HCT116 (cell line): ENCODE results near the gene MUC13. TPM values are rescaled to one million over a fixed set of nuclear protein-coding genes. Genes with fewer than 3 reads are reported as not detected.

Experiments used
- ATAC-seq: fragments of 200-7000 bp; cut with Tn5 transposase; 2 replicates; pipeline ENCODE4 v1.9.1; 2020; ENCODE audit warnings: mild to moderate bottlenecking, moderate library complexity
- BruUV-seq: library from RNA; stranded (reverse); fragments of 400-500 nt; replicated peaks from 2 replicates; lab custom pipeline; 2021; lab: Mats Ljungman, UMichigan
- CTCF ChIA-PET: fragments of 300-600 bp; sonication (Branson Sonifier 250); formaldehyde crosslinking; loops from one replicate; lab custom pipeline; 2021; ENCODE audit warnings: antibody characterized with exemption; lab: Charles Lee
- POLR2A ChIA-PET: fragments of 300-600, 350-600 bp; sonication (Branson Sonifier 250); formaldehyde crosslinking; loops from one replicate; lab custom pipeline; 2021; ENCODE audit warnings: antibody characterized with exemption; lab: Charles Lee
- RAD21 ChIA-PET, 2 experiments: fragments of 300-600 bp; sonication (Branson Sonifier 250); formaldehyde crosslinking; loops; one replicate each; lab custom pipeline; 2023; ENCODE audit warnings: low total read pairs in 2 of 2; ENCODE audit not compliant: uncharacterized antibody in 2 of 2, unreplicated experiment in 2 of 2, low non-redundant PET in 1 of 2; lab: Charles Lee
- DNase-seq: peaks from one replicate; pipeline ENCODE4 v3.0.0-alpha.2; 2010; ENCODE audit warnings: low read depth, low spot score
- H2AFZ ChIP-seq: fragments of 200-600 bp; shearing (Covaris generic), sonication (generic); 2 replicates; pipeline ENCODE4 v1.6.1; 2017; ENCODE audit warnings: low read depth, mixed run types, mixed read lengths, antibody characterized with exemption, low read length; ENCODE audit not compliant: poor library complexity, severe bottlenecking
- H3K27ac ChIP-seq: 2 replicates; pipeline ENCODE4 v1.5.1; 2012; ENCODE audit warnings: low read depth, low read length
- H3K27me3 ChIP-seq: fragments of 200-600 bp; sonication (generic); 2 replicates; pipeline ENCODE4 v1.6.1; 2016; ENCODE audit warnings: mixed run types, low read length, mixed read lengths; ENCODE audit not compliant: insufficient read depth
- H3K36me3 ChIP-seq, 2 experiments: fragments of 200-500 bp in 1 of 2; fragments of 200-600 bp in 1 of 2; sonication (Bioruptor generic) in 1 of 2; sonication (generic) in 1 of 2; 2 replicates each; pipeline versions ENCODE4 v1.5.1 to v1.6.1; 2014 to 2016; ENCODE audit warnings: low read length in 2 of 2, inconsistent platforms in 1 of 2, mixed read lengths in 1 of 2, mixed run types in 1 of 2; ENCODE audit not compliant: insufficient read depth in 2 of 2, control insufficient read depth in 1 of 2
- H3K4me1 ChIP-seq, 2 experiments: fragments of 200-600 bp in 1 of 2; sonication (generic) in 1 of 2; 2 replicates each; pipeline versions ENCODE4 v1.5.1 to v1.6.1; 2012 to 2017; ENCODE audit warnings: low read length in 2 of 2, inconsistent platforms in 1 of 2, mild to moderate bottlenecking in 1 of 2, mixed read lengths in 1 of 2, mixed run types in 1 of 2, moderate library complexity in 1 of 2; ENCODE audit not compliant: insufficient read depth in 2 of 2, control insufficient read depth in 1 of 2
- H3K4me2 ChIP-seq: fragments of 200-600 bp; sonication (generic); 2 replicates; pipeline ENCODE4 v1.6.1; 2017; ENCODE audit warnings: mixed run types, low read length, mixed read lengths
- H3K4me3 ChIP-seq, 2 experiments: fragments of 200-600 bp in 1 of 2; sonication (generic) in 1 of 2; replicated peaks in 1 of 2; 2 replicates each; pipeline ENCODE4 v1.5.1; 2011 to 2016; ENCODE audit warnings: low read length in 2 of 2, control low read depth in 1 of 2, low read depth in 1 of 2, mild to moderate bottlenecking in 1 of 2, mixed read lengths in 1 of 2, mixed run types in 1 of 2
- H3K79me2 ChIP-seq: fragments of 200-600 bp; sonication (generic); 2 replicates; pipeline ENCODE4 v1.6.1; 2017; ENCODE audit warnings: mild to moderate bottlenecking, mixed run types, low read length, moderate library complexity, mixed read lengths; ENCODE audit not compliant: insufficient read depth
- H3K9ac ChIP-seq: fragments of 200-600 bp; sonication (generic); 2 replicates; pipeline ENCODE4 v1.6.1; 2016; ENCODE audit warnings: low read length, mixed read lengths
- H3K9me2 ChIP-seq: fragments of 200-600 bp; sonication (generic), shearing (Covaris generic); 2 replicates; pipeline ENCODE4 v1.6.1; 2017; ENCODE audit warnings: mixed run types, mild to moderate bottlenecking, moderate library complexity; ENCODE audit not compliant: insufficient read depth
- H3K9me3 ChIP-seq, 2 experiments: fragments of 200-500 bp in 1 of 2; fragments of 200-600 bp in 1 of 2; sonication (Bioruptor generic) in 1 of 2; sonication (generic) in 1 of 2; 2 replicates each; pipeline ENCODE4 v1.6.1; 2014 to 2017; ENCODE audit warnings: low read length in 2 of 2, mixed read lengths in 2 of 2, inconsistent platforms in 1 of 2, low read depth in 1 of 2, mild to moderate bottlenecking in 1 of 2, mixed run types in 1 of 2, moderate library complexity in 1 of 2; ENCODE audit not compliant: control insufficient read depth in 1 of 2, insufficient read depth in 1 of 2
- H4K20me1 ChIP-seq: fragments of 200-600 bp; sonication (generic), shearing (Covaris generic); 2 replicates; pipeline ENCODE4 v1.6.1; 2017; ENCODE audit warnings: mixed run types, mild to moderate bottlenecking, moderate library complexity; ENCODE audit not compliant: insufficient read depth
- ATF3 ChIP-seq: IDR thresholded peaks from 2 replicates; pipeline ENCODE4 v1.6.1; 2012
- CEBPB ChIP-seq: IDR thresholded peaks from 2 replicates; pipeline ENCODE4 v1.6.1; 2012; ENCODE audit warnings: low read depth
- POLR2A ChIP-seq: IDR thresholded peaks from 2 replicates; pipeline ENCODE4 v1.7.0; 2011; ENCODE audit warnings: borderline replicate concordance; ENCODE audit not compliant: insufficient read depth, insufficient read length; ENCODE audit errors: extremely low read depth
- POLR2AphosphoS5 ChIP-seq: IDR thresholded peaks from 2 replicates; pipeline ENCODE4 v1.6.1; 2011; ENCODE audit warnings: mild to moderate bottlenecking, low read depth, low read length, moderate library complexity
- RAD21 ChIP-seq: IDR thresholded peaks from 2 replicates; pipeline ENCODE4 v1.6.1; 2012; ENCODE audit warnings: low read depth, mild to moderate bottlenecking
- SRF ChIP-seq: IDR thresholded peaks from 2 replicates; pipeline ENCODE4 v1.6.1; 2012; ENCODE audit warnings: low read depth
- TCF7L2 ChIP-seq: IDR thresholded peaks from 2 replicates; pipeline ENCODE4 v1.7.0; 2011; ENCODE audit warnings: borderline replicate concordance, inconsistent platforms; ENCODE audit not compliant: insufficient read depth, insufficient read length; ENCODE audit errors: extremely low read depth
- intact Hi-C: fragments of 100-400 bp; cut with micrococcal nuclease; formaldehyde crosslinking; loops from 2 replicates; pipeline ENCODE4 v1.10.0; 2022
- total RNA-seq: library from RNA; stranded (reverse); gene quantifications from one replicate; pipeline ENCODE4 v1.2.1, GENCODE V29; 2021; ENCODE audit not compliant: unreplicated experiment
- TF ChIP-seq, protein P1 (sequence below): IDR thresholded peaks from 2 replicates; pipeline ENCODE4 v1.6.1; 2012

MUC13 gene
- total RNA-seq, 1 experiment from 2014 or later: 0.44 TPM

GRCh38 chr3:124887177-124887931 lies 47.2 kb downstream of the MUC13 start, which contains the start of gene ITGB5 (continued):
- TF ChIP-seq TCF7L2: no peak
- no peak for TF ChIP-seq ATF3
- no peak for TF ChIP-seq CEBPB

- Histone ChIP-seq H3K27me3 (no peaks in the 10 kb centered on the region), H4K20me1 (no peaks in the 10 kb centered on the region), H3K4me3 (peak overlapping the region; percentile 61 to 78), H3K4me2 (peak overlapping the region; percentile 97), H3K9me3 (no peaks in the 10 kb centered on the region), H3K27ac (peak overlapping the region; percentile 88), H3K79me2 (peaks cover 23% of the 10 kb centered on the region), H3K4me1 (peaks cover 44 to 63% of the 10 kb centered on the region in 2 experiments), H3K9ac (peak overlapping the region; percentile 77), H2AFZ (no peak overlapping the region), H3K36me3 (no peaks in the 10 kb centered on the region), H3K9me2 (no peaks in the 10 kb centered on the region)
- intact Hi-C loops: loop anchor here (1.0 kb wide), 3 partner anchors 7 to 117 kb away; no protein-coding TSS in a partner anchor
- ChIA-PET POLR2A (no interaction called here), RAD21 (no interaction called here), CTCF (interaction anchor here (1.0 to 1.4 kb wide), 3 partner anchors 15 to 125 kb away, joined by 4 to 6 read pairs (median 4); no protein-coding TSS in a partner anchor)
- DNase-seq: no peak
- no TSS peak for BruUV-seq
- TF ChIP-seq POLR2AphosphoS5 (0 out of 2 replicates have a peak, but pooled peaks have one; percentile 3), ATF3 (no peak), POLR2A (peak; percentile 20), RAD21 (0 out of 2 replicates have a peak, but pooled peaks have one; percentile 12), SRF (no peak), TCF7L2 (peak; percentile 84)
- TF ChIP-seq, protein P1, sequence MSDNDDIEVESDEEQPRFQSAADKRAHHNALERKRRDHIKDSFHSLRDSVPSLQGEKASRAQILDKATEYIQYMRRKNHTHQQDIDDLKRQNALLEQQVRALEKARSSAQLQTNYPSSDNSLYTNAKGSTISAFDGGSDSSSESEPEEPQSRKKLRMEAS: peak; percentile 9
- peak; percentile 59 for ATAC-seq
These were observed 48.1 kb downstream of the MUC13 start for GRCh38 chr3:124886168-124887056.
